ENCODE measurements around the gene CHD2.
"Not testable (repeated sequence)": the region's sequence is repeated elsewhere in the genome, so short reads cannot be mapped to it uniquely, and the experiment has no call there.

The CHD2 gene

DNA sequence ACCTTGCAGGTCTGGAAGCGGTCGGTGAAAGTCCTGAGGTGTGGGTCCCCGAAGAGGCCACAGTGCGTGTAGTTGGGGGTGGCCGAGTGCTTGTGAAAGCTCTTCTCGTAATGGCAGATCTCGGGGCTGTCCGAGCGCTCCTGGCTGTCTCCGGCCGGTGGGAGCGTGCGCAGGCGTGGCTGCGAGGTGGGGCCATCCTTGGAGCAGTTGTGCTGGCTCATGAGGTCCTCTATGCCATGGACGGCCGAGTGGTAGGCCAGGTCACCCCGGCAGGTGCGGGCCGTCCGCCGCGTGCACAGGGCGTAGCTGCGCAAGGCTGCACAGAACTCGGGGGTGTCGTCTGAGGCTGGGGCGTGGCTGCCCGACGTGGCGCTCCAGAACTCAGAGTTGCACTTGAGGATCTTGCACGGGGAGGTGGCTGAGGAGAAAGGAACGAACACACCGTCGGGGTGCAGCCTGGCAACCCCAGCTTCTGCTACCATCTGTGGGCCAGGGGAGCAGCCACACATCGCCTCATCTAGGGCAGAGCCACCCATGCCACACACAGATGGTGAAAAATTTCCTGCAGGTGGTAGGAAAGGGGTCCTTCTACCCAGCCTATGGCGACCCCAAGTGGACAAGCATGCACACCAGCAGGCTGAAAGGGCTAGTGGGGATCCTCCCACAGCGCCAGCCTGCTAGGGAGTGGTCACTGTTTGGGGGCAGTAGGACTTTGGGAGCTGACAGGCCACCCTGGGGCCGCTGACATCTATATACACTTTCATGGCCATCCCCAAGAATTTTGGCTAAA is 152.2 kb downstream of the CHD2 start:
- DNase-seq = peak in 1 of 2 experiments; percentile 10

- no peak for DNase-seq
These were observed 155.1 kb downstream of the CHD2 start for GRCh38 chr15:93055211-93055610.

- DNase-seq = no peak
These were observed 156.7 kb downstream of the CHD2 start for GRCh38 chr15:93056836-93057235.

DNA sequence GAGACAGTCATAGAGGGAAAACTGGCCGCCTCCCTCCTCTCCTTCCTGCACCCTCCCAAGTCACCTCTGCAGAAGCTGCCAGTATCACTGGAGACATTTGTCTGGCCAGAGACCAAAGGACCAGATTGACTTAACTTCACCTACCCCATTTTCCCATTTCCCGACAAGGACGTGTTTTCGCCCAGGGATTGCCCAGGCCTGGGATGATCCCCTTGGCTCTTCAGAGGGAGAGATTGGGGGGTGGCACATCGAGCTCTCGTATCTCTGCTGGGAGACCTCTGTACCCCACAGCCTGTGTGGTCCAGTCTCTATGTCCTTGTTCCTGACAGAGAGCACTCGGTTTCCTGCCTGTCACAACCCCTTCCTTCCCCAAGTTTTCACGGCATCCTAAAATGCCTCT is 157.5 kb downstream of the CHD2 start:
- DNase-seq = no peak

- no peak for DNase-seq
These were observed 158.0 kb downstream of the CHD2 start for GRCh38 chr15:93058128-93058527.

- no peak for DNase-seq
These were observed 158.8 kb downstream of the CHD2 start for GRCh38 chr15:93058904-93059427.

DNA sequence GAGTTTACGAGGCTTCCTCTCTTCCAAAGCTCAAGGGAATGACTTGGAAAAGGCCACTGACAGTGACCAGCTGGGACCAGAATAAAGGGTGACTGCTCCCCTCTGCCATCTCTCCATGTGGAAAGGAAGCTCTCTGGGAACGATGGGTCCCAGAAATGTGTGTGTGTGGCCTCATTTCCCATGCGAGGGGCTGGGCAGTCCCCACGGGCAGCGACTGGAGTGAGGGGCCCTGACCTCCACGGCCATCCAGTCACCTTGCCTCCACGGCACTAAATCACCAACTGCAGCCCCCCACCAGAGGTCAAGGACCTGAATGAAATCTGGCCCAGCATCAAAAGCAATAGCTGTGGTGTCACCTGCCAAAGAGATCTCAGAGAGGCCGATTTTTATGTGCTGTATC is 159.3 kb downstream of the CHD2 start:
- no peak for DNase-seq

- DNase-seq = no peak
These were observed 160.5 kb downstream of the CHD2 start for GRCh38 chr15:93060336-93061248.

DNA sequence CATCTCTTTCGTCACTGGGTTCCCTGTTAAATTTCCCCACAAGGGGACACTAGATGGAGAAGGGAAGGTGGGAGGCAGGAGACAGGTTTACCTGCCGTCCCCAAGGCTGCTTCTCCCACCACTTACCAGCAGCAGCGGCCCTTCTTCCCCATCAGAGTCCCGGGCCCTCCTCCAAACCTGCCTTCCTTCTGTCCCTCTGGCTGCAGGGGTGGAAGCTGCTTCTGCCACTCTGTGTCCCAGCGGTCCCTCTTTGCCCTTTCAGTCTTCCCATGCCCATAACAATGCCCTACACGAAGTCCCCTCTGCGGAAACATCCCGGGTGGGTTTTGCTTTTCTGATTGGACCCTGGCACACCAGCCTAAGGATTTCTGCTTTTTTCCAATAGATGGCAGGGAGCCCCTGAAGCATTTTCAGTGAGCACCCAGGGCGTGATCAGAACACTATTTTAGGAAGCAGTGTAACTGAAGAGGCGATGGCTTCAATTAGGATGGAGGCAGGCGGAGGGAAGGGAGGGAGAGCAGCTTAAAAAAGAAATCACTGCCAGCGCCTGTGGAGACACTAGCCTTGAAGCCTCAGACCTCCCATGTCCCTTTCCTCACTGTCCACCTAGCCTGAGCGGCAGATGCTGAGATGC is 162.6 kb downstream of the CHD2 start:
- DNase-seq = not testable (repeated sequence)

GRCh38 chr15:93063262-93063671 is 163.1 kb downstream of the CHD2 start:
- no peak for DNase-seq

DNA sequence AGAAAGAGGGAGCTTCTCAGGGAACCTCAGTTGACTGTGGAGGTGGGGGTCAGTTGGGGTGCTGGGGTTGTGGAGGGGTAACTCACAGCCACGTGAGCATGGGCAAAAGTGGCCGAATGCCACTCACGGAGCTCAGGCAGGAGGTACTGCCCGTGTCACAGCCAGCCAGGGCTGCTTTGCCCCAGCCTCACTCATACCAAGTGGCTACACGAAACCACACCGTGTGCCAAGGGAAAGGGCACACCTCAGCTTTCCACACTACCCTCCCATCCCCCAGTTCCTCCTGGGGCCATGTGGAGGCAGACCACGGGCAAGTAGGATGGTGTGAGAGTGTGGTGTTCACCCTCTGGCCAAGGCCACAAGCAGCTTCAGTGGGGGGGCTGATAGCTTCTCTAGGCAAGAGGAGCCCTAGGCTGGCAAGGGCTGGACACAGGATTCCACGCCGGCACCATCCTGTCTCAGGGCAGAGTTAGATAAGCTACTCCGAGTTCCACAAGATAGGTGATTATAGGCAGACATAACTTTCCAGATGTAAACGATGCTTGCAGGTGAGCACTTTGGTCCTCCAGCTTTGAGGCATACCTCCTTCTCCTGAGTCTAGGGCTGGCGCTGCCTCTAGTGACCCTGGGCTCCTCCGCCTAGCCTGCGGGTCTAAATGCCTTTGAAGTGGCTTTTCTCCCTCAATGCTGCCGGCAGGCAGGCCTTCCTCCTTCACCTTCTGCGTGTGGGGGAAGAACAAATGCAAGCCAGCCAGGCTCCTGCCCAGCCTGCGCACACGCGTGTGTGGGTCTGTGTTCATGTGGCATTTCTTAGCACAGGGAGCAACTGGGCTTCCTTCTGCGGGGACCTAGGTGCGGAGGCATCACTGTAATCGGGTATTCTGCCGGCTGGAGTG is 163.9 kb downstream of the CHD2 start:
- no peak for DNase-seq

DNA sequence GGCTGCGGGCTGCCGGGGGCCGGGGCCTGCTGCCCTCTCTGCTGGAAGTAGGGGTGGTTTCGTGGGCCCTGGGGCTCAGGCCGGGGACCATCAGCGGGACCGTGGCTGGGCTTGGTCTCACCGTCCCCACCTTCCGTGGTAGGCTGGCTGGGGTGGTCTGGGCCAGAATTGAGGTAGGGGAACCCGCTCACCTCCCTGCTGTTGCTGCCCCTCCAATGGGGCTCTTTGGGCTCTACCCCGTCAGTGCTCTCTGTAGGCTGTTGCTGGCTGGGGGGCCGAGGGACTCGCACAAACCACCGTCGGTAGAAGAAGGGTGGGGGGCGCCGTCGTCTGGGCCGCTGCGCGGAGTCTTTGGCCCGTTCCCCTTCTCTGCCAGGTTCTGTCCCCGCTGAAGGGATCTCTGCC is 165.5 kb downstream of the CHD2 start:
- no peak for DNase-seq

DNA sequence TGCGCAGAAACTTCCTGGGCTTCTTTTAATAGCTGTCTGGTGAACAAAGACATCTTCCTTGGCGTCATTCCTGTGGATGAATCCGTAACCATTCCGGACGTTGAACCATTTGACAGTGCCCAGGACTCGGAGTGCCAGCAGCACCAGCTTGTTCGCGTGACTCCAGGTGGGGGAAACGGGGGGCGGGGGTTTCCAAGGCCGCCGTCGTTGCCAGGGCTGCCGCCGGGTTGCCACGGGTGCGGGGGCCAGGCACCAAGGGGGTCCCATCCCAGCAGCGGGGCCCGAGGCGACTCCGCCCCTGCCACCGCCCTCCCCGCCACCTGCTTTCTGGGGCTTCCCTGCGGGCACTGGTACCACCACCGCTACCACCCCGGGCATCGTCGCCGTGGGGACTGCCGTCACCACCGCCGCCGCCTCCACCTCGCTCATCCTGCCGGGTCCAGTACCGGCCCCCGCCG is 166.1 kb downstream of the CHD2 start:
- DNase-seq = no peak

- DNase-seq = no peak
These were observed 166.9 kb downstream of the CHD2 start for GRCh38 chr15:93066834-93067648.

DNA sequence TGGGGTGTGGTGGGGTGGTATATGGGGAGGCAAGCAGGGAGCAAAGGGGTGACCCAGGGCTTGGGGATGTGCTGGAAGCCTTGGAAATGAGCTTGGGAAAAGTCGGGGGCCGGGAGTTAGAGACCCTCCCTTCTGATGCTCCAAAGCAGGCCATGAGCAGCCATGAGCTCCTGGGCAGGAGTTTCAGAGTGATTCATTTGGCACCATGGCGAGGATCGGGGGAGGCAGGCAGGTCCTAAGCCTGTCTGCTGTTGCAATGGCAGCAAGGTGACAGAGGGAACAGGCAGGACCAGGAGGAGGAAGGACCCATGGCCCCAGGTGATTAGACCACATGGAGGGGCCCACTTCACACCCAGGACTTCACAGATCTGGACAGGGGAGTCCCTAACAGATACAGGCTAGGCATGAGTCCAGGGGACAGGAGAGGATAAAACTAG is 167.5 kb downstream of the CHD2 start:
- no peak for DNase-seq

GRCh38 chr15:93068581-93069199 is 168.6 kb downstream of the CHD2 start:
- DNase-seq = no peak

GRCh38 chr15:93070132-93070531 is 170.0 kb downstream of the CHD2 start:
- DNase-seq = no peak

- DNase-seq = no peak
These were observed 170.6 kb downstream of the CHD2 start for GRCh38 chr15:93070551-93071296.

DNA sequence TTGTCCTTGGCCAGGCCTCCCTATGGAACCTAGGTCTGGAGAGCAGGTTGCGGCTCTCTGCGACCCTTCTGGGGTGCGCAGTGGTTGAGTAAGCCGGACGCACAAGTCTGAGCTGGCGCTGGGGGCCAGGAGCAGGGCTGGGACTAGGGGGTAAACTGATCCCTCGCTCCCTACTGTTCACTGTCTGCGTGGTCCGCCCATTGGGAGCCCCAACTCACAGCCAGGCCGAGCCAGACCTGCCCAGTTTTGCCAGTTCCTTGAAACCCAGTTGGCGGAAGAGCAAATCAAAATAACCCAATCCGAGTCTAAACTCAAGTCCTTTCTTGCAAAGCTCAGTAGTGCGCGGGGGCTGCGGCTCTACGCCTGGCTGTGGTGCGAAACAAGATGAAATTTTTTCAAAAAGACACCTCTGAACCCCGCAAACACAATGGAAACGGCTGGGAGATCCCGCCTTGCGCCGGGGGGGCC is 171.4 kb downstream of the CHD2 start:
- DNase-seq = no peak

DNA sequence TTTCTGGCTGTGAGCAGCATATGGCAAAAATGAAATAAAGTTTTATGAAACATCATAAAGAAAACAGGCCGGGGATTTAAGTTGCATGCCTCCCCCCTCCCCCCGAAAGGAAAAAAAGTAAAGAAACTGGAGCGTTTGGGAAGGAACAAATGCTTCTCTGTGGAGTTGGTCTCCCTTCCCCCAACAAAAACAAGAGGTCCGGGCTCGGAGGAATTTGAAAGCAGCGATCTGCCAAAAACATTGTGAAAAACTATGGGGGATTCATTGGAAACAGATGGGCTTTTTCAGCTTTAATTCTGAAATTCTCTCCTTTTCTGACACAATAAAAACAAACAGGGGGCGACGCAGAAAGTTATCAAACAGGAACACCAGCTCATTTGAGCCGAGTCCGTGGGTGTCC is 171.9 kb downstream of the CHD2 start:
- no peak for DNase-seq

Data from SW 1271 (cell line).